K562 (cell line): ENCODE data around the gene NPR3. TPM values are rescaled to one million over a fixed set of nuclear protein-coding genes. Genes with fewer than 3 reads are reported as not detected.

Experiments used
- ATAC-seq: fragments of 200-7000 bp; cut with Tn5 transposase; 3 replicates; pipeline ENCODE4 v1.9.1; 2020; ENCODE audit warnings: moderate library complexity
- BruUV-seq: library from RNA; stranded (reverse); fragments of 400-500 nt; replicated peaks from 2 replicates; lab custom pipeline; 2021; lab: Mats Ljungman, UMichigan
- CTCF ChIA-PET: fragments of 300-600 bp; formaldehyde crosslinking; extraction: SDS; loops from one replicate; lab custom pipeline; 2021; ENCODE audit warnings: low intra/inter-chr PET ratio; lab: Yijun Ruan, JAX
- POLR2A ChIA-PET: fragments of 300-600, 350-650 bp; sonication (Branson Sonifier 250); formaldehyde crosslinking; extraction: SDS; loops from one replicate; lab custom pipeline; 2021; ENCODE audit warnings: antibody characterized with exemption, inconsistent platforms; lab: Yijun Ruan, JAX
- DNase-seq, 4 experiments: peaks; one replicate each; pipeline versions ENCODE4 v3.0.0 to v3.0.0-alpha.2; 2011 to 2018; ENCODE audit warnings: low spot score in 3 of 4, mixed read lengths in 3 of 4; ENCODE audit errors: extremely low read depth in 1 of 4
- FAIRE-seq: peaks from 2 replicates; lab custom pipeline; 2011; peaks lifted over from hg19 to GRCh38; lab: Jason Lieb, UNC
- H2AFZ ChIP-seq: 2 replicates; pipeline ENCODE4 v1.6.0; 2011; ENCODE audit warnings: low read depth, low read length, control low read depth, inconsistent platforms
- H3K27ac ChIP-seq: fragments of 200-600 bp; 3 replicates; pipeline ENCODE4 v1.8.0; 2011; ENCODE audit warnings: low read depth, mild to moderate bottlenecking, control low read depth, inconsistent platforms, low read length, moderate library complexity, mixed read lengths; ENCODE audit errors: extremely low read depth
- H3K27me3 ChIP-seq, 2 experiments: fragments of 300-600 bp in 1 of 2; 2 replicates in 1 of 2; 3 replicates in 1 of 2; pipeline versions ENCODE4 v1.6.0 to v1.8.0; 2011; ENCODE audit warnings: inconsistent platforms in 2 of 2, low read length in 2 of 2, mild to moderate bottlenecking in 1 of 2, mixed read lengths in 1 of 2, moderate library complexity in 1 of 2; ENCODE audit not compliant: control insufficient read depth in 2 of 2, insufficient read depth in 2 of 2
- H3K36me3 ChIP-seq: fragments of 300-600 bp; 3 replicates; pipeline ENCODE4 v1.8.0; 2011; ENCODE audit warnings: mild to moderate bottlenecking, low read length, inconsistent platforms; ENCODE audit not compliant: control insufficient read depth, insufficient read depth
- H3K4me1 ChIP-seq, 2 experiments: fragments of 200-600 bp in 1 of 2; replicated peaks in 1 of 2; 2 replicates in 1 of 2; 3 replicates in 1 of 2; pipeline versions ENCODE4 v1.5.1 to v1.8.0; 2011; ENCODE audit warnings: inconsistent platforms in 2 of 2, low read length in 2 of 2, mild to moderate bottlenecking in 1 of 2, mixed read lengths in 1 of 2, moderate library complexity in 1 of 2; ENCODE audit not compliant: control insufficient read depth in 2 of 2, insufficient read depth in 2 of 2
- H3K4me2 ChIP-seq: 2 replicates; pipeline ENCODE4 v1.6.1; 2011; ENCODE audit warnings: low read length, control low read depth, inconsistent platforms, mixed read lengths; ENCODE audit not compliant: insufficient read depth
- H3K4me3 ChIP-seq: fragments of 200-600 bp; sonication (generic), shearing (Covaris generic); 2 replicates; pipeline ENCODE4 v1.5.1; 2016; ENCODE audit warnings: control low read depth, inconsistent platforms
- H3K79me2 ChIP-seq: fragments of 200-600 bp; 3 replicates; pipeline ENCODE4 v1.8.0; 2011; ENCODE audit warnings: low read length, inconsistent platforms; ENCODE audit not compliant: control insufficient read depth, insufficient read depth
- H3K9ac ChIP-seq, 2 experiments: 2 replicates each; pipeline versions ENCODE4 v1.6.0 to v1.6.1; 2011; ENCODE audit warnings: low read depth in 2 of 2, low read length in 2 of 2, control low read depth in 1 of 2, inconsistent platforms in 1 of 2, mild to moderate bottlenecking in 1 of 2, mixed read lengths in 1 of 2; ENCODE audit not compliant: insufficient read depth in 1 of 2
- H3K9me1 ChIP-seq: one replicate; pipeline ENCODE4 v1.6.0; 2011; ENCODE audit warnings: inconsistent platforms, mild to moderate bottlenecking, low read length, moderate library complexity; ENCODE audit not compliant: control insufficient read depth, insufficient read depth
- H3K9me3 ChIP-seq: replicated peaks from 2 replicates; pipeline ENCODE4 v1.5.1; 2011; ENCODE audit warnings: low read depth, low read length, inconsistent platforms; ENCODE audit not compliant: control insufficient read depth, insufficient read depth
- H4K20me1 ChIP-seq: replicated peaks from 2 replicates; pipeline ENCODE4 v1.6.1; 2011; ENCODE audit warnings: low read length, inconsistent platforms, mixed read lengths; ENCODE audit not compliant: control insufficient read depth, insufficient read depth
- ASH1L ChIP-seq: fragments of 450-650 bp; IDR thresholded peaks from 2 replicates; pipeline ENCODE4 v1.6.1; 2018; ENCODE audit warnings: borderline replicate concordance, mild to moderate bottlenecking, low read depth; ENCODE audit not compliant: partially characterized antibody
- HINFP ChIP-seq: fragments of 450-650 bp; conservative IDR thresholded peaks from 2 replicates; pipeline ENCODE4 v1.6.1; 2016; ENCODE audit warnings: missing genetic modification characterization, low read depth, mild to moderate bottlenecking, control low read depth, missing compliant biosample characterization
- HNRNPK ChIP-seq: fragments of 200-400 bp; formaldehyde crosslinking; IDR thresholded peaks from one replicate; pipeline ENCODE4 v1.6.1; 2018; ENCODE audit warnings: mild to moderate bottlenecking, low read depth, low read length; ENCODE audit not compliant: poor library complexity, severe bottlenecking
- MED1 ChIP-seq: sonication (generic); formaldehyde crosslinking; IDR thresholded peaks from 2 replicates; pipeline ENCODE4 v1.8.1; 2023; ENCODE audit warnings: missing genetic modification reagents, borderline replicate concordance
- RBM22 ChIP-seq: fragments of 200-400 bp; formaldehyde crosslinking; IDR thresholded peaks from 2 replicates; pipeline ENCODE4 v1.6.1; 2018; ENCODE audit warnings: low read length, low read depth; ENCODE audit not compliant: poor library complexity, severe bottlenecking
- SFPQ ChIP-seq: fragments of 200-400 bp; formaldehyde crosslinking; IDR thresholded peaks from 2 replicates; pipeline ENCODE4 v1.6.1; 2017; ENCODE audit warnings: mild to moderate bottlenecking, low read depth, low read length, moderate library complexity
- STAT5B ChIP-seq: fragments of 250-450 bp; sonication (Bioruptor Pico); IDR thresholded peaks from 2 replicates; pipeline ENCODE4 v1.8.0; 2021; ENCODE audit warnings: mild to moderate bottlenecking, inconsistent platforms
- in situ Hi-C: fragments of 300-500 bp; cut with MboI; formaldehyde crosslinking; loops from 4 replicates; pipeline ENCODE4 v1.15.0; 2018; ENCODE audit warnings: inconsistent platforms, mixed read lengths
- intact Hi-C: fragments of 100-400 bp; cut with micrococcal nuclease; formaldehyde crosslinking; loops from 2 replicates; pipeline ENCODE4 v1.14.2; 2022
- polyA plus RNA-seq, 8 experiments: library from polyadenylated mRNA; depleted of rRNA in 4 of 8; stranded (reverse) in 5 of 8; unstranded in 3 of 8; fragments of >200 nt; fragmentation: Nextera tagmentation in 2 of 8; fragmentation: Illumina TruSeq in 1 of 8; extraction: Ambion mirVana in 2 of 8; extraction: Trizol in 1 of 8; gene quantifications; 2 replicates each; pipeline versions ENCODE4 v1.2.1 to v1.2.3, GENCODE V29; 2011 to 2014; ENCODE audit warnings: inconsistent platforms in 1 of 8, missing spikeins in 1 of 8
- total RNA-seq, 7 experiments: library from RNA; depleted of rRNA in 6 of 7; stranded (reverse); fragments of >200 nt in 6 of 7; fragmentation: Illumina TruSeq in 2 of 7; extraction: Trizol in 2 of 7; gene quantifications; 2 replicates each; pipeline versions ENCODE4 v1.2.1 to v1.2.3, GENCODE V29; 2011 to 2021; ENCODE audit warnings: low replicate concordance in 1 of 7
- TF ChIP-seq, protein P1 (sequence below): fragments of 250-450 bp; sonication (Bioruptor Pico); IDR thresholded peaks from 2 replicates; pipeline ENCODE4 v1.5.1; 2021; ENCODE audit warnings: mild to moderate bottlenecking

Gene NPR3
- total and polyA plus RNA-seq, 9 of the 15 experiments (the other 6 are each of a cell fraction or from before 2014, with no cell fraction given) = 0.01 to 0.11 (median 0.04) TPM; not detected in 2

DNA sequence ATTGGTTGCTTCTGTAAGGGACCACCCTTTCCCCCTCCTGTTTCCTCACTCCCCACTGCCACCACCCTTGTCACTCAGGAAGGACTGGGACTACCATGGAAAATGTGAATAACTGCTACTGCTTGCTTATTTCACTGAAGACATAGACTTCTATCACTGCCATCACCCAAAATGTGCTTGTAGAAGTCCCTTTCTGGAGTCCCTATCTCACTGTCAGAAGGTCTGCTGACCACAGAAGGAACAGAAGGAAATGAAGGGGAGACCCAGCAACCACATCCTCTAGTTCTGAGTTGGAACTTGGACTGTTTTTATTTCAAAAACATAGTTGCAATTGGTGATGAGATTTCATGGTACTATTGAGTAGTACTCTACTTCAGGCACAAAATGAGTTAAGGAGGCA lies 122.5 kb downstream of the NPR3 start:
- no TSS peak for BruUV-seq
- no peaks in the 10 kb centered on the region for H3K9me1 ChIP-seq
- no peak overlapping the region for H2AFZ ChIP-seq
- TF ChIP-seq SFPQ (no peak), RBM22 (no peak), MED1 (CRISPR knock-in tag) (no peak), HNRNPK (no peak), ASH1L (no peak), HINFP (tag) (no peak), STAT5B (CRISPR knock-in tag) (no peak)
- TF ChIP-seq, protein P1, sequence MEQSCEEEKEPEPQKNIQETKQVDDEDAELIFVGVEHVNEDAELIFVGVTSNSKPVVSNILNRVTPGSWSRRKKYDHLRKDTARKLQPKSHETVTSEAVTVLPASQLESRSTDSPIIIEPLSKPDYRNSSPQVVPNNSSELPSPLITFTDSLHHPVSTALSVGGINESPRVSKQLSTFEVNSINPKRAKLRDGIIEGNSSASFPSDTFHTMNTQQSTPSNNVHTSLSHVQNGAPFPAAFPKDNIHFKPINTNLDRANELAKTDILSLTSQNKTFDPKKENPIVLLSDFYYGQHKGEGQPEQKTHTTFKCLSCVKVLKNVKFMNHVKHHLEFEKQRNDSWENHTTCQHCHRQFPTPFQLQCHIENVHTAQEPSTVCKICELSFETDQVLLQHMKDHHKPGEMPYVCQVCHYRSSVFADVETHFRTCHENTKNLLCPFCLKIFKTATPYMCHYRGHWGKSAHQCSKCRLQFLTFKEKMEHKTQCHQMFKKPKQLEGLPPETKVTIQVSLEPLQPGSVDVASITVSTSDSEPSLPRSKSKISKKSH = no peak
- CTCF ChIA-PET = no interaction called here
- intact Hi-C loops = no loop called here
- POLR2A ChIA-PET = no interaction called here
- no peak overlapping the region for H3K4me2 ChIP-seq
- H3K36me3 ChIP-seq = no peaks in the 10 kb centered on the region
- no peaks in the 10 kb centered on the region for H4K20me1 ChIP-seq
- H3K79me2 ChIP-seq = no peaks in the 10 kb centered on the region
- in situ Hi-C loops = no loop called here
- no peak for FAIRE-seq
- H3K4me1 ChIP-seq = no peaks in the 10 kb centered on the region
- H3K9ac ChIP-seq = no peak overlapping the region
- DNase-seq = no peak
- no peak for ATAC-seq
- no peak overlapping the region for H3K4me3 ChIP-seq
- H3K27me3 ChIP-seq = no peaks in the 10 kb centered on the region
- H3K27ac ChIP-seq = no peak overlapping the region
- no peaks in the 10 kb centered on the region for H3K9me3 ChIP-seq
